ENCODE results near the gene CXCR3.

GRCh38 chrX:71632923-71633657, 14.8 kb upstream of the CXCR3 start:
- no peak for TF ChIP-seq CTCF (IDR thresholded peaks at IDR 0.05; ENCODE audit: low read depth, low read length, poor library complexity, severe bottlenecking)
- TF ChIP-seq EZH2phosphoT487 (IDR thresholded peaks at IDR 0.05; ENCODE audit: borderline replicate concordance, low read length): no peak
